Thyroid gland (tissue), 4 donors: ENCODE results near the gene KMT2B. TPM values are rescaled to one million over a fixed set of nuclear protein-coding genes. Genes with fewer than 3 reads are reported as not detected.

Experiments
- DNase-seq, 2 donors: peaks; one replicate each; pipeline ENCODE4 v3.0.0-alpha.2; 2019
- H3K27ac ChIP-seq, 3 donors: fragments of 200-600 bp; sonication (generic); 1 replicate in 2 of 3; 2 replicates in 1 of 3; pipeline ENCODE4 v1.5.1; 2016 to 2019; ENCODE audit warnings: mild to moderate bottlenecking in 1 of 3, moderate library complexity in 1 of 3
- H3K27me3 ChIP-seq: fragments of 200-600 bp; sonication (generic); one replicate; pipeline ENCODE4 v1.5.1; 2019
- H3K36me3 ChIP-seq, 2 donors: fragments of 200-600 bp; sonication (generic); one replicate each; pipeline ENCODE4 v1.5.1; 2016 to 2019
- H3K4me1 ChIP-seq, 2 donors: fragments of 200-600 bp; sonication (generic); one replicate each; pipeline ENCODE4 v1.5.1; 2017 to 2019
- H3K4me3 ChIP-seq, 3 donors: fragments of 200-600 bp; sonication (generic); replicated peaks in 1 of 3; 1 replicate in 2 of 3; 2 replicates in 1 of 3; pipeline ENCODE4 v1.5.1; 2016; ENCODE audit warnings: mild to moderate bottlenecking in 1 of 3
- H3K9me3 ChIP-seq: fragments of 200-600 bp; sonication (generic); one replicate; pipeline ENCODE4 v1.5.1; 2017
- POLR2A ChIP-seq, 2 donors: fragments of 450-650 bp; IDR thresholded peaks; one replicate each; pipeline ENCODE4 v1.6.1; 2017; ENCODE audit warnings: antibody characterized with exemption in 2 of 2, mild to moderate bottlenecking in 2 of 2, moderate library complexity in 1 of 2
- WGBS, 2 donors: methylation state at CpG; one replicate each; pipeline ENCODE4 v1.1.5; 2017; 5-methylcytosine and 5-hydroxymethylcytosine counted together
- intact Hi-C: fragments of 100-400 bp; cut with DNase I; formaldehyde crosslinking; loops from one replicate; pipeline ENCODE4 v1.15.1; 2023
- total RNA-seq, 4 donors: library from RNA; depleted of rRNA; stranded (reverse); fragments of >200 nt; gene quantifications; one replicate each; pipeline ENCODE4 v1.2.3, GENCODE V29; 2016
- TF ChIP-seq, protein P1 (sequence below), 6 experiments: fragments of 200-600 bp in 3 of 6; fragments of 450-650 bp in 3 of 6; sonication (generic) in 3 of 6; IDR thresholded peaks; one replicate each; pipeline ENCODE4 v1.5.1; 2016 to 2019; ENCODE audit warnings: antibody characterized with exemption in 6 of 6, mild to moderate bottlenecking in 2 of 6, inconsistent platforms in 1 of 6, moderate library complexity in 1 of 6

The KMT2B gene
- total RNA-seq, 4 donors from 2014 or later = 12.4 to 29.4 (median 19.7) TPM

DNA sequence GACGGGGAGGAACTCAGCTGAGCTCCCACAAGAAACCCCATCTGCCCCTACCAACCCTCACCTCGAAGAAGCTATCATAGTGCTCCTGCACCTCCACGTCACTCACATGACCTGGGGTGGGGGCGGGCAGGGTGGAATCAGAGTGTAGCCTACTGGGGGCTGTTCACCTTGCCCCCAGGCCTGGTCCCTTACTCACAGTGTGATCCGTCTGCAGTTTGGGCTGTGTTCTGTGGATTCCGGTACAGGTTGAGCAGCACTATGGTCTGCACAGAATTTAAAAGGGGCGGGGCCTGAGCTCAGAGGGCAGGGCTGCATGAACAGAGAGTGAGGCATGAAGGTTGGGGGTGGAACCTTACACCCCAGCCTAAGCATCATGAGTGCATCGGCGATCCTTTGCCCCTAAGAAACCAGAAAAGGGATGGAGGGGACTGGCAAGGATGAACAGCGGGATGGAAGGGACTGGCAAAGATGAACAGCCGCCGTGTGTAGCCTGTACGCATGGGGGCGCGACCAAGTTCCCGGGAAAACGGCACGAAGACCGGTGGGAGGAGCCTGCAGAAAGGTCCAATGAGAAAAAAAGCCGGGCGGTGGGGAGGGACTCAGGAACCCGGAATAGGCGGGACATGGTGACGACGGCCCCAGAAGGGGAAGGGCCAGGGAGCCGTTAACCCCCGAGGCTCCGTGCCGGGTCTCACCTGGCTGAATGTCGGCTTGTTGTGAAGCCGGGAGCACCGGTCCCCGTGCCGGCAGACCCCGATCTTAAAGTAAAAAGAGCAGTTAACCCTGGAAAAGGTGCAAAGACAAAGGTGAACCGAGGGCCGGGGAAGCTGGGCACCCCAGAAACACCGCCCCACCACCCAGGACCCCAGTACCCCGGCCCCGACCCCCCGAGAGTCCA lies 26.9 kb downstream of the KMT2B start:
- TF ChIP-seq, protein P1, sequence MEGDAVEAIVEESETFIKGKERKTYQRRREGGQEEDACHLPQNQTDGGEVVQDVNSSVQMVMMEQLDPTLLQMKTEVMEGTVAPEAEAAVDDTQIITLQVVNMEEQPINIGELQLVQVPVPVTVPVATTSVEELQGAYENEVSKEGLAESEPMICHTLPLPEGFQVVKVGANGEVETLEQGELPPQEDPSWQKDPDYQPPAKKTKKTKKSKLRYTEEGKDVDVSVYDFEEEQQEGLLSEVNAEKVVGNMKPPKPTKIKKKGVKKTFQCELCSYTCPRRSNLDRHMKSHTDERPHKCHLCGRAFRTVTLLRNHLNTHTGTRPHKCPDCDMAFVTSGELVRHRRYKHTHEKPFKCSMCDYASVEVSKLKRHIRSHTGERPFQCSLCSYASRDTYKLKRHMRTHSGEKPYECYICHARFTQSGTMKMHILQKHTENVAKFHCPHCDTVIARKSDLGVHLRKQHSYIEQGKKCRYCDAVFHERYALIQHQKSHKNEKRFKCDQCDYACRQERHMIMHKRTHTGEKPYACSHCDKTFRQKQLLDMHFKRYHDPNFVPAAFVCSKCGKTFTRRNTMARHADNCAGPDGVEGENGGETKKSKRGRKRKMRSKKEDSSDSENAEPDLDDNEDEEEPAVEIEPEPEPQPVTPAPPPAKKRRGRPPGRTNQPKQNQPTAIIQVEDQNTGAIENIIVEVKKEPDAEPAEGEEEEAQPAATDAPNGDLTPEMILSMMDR (IDR thresholded peaks at IDR 0.05) = peak in 3 of 6 experiments; percentile 18 to 36 (median 32)
- TF ChIP-seq POLR2A (IDR thresholded peaks at IDR 0.05) = no peak
- Histone ChIP-seq H3K4me1 (peaks cover 34 to 42% of the 10 kb centered on the region in 2 donors), H3K27me3 (no peaks in the 10 kb centered on the region), H3K27ac (peak overlapping the region; percentile 100), H3K9me3 (no peaks in the 10 kb centered on the region), H3K4me3 (peak overlapping the region; percentile 76 to 92 (median 78)), H3K36me3 (peaks cover 0 to 5% of the 10 kb centered on the region in 2 donors)
- intact Hi-C loops = no loop called here
- 7 to 8% methylated on average over 40 to 41 of the region's 41 CpGs for WGBS, 2 donors
- peak; percentile 96 for DNase-seq

DNA sequence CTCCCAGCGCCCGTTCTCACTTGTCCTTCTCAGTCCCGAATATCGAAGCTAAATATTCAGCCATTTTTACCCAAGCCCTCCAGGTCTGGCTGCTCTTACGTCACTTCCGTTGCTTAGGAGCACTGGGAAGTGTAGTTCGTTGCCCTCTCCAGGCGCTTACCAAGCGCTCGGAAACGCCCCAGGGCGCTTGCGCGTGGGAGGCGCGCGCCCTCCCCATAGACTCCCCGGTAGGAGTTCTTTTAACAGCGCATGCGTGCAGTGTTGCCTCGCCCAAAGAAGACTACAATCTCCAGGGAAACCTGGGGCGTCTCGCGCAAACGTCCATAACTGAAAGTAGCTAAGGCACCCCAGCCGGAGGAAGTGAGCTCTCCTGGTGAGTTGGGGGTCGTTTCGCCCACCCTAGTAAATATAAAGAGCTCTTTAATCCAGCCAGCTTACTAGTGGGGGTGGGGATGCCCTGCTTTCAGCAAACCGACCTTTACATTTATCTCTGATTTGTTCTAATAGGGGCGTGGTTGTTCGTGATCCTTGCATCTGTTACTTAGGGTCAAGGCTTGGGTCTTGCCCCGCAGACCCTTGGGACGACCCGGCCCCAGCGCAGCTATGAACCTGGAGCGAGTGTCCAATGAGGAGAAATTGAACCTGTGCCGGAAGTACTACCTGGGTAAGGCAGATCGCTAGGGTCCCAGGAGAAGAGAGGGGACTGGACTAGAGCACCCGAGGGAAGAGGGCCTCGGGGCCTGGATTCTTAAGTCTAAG lies 27.7 kb downstream of the KMT2B start, which contains the start of the genes PSENEN and U2AF1L4:
Gene PSENEN (plus strand): TSS at position 324 of the 759 bp plus-strand sequence. CDS start 280 bp downstream, at position 604.
Gene U2AF1L4 (minus strand): TSS at position 91 of the 759 bp plus-strand sequence. CDS start 27 bp downstream, at position 64.
- no peaks in the 10 kb centered on the region for H3K9me3 ChIP-seq
- 0 to 1% methylated on average over 27 to 33 of the region's 40 CpGs for WGBS, 2 donors
- intact Hi-C loops = no loop called here
- no peaks in the 10 kb centered on the region for H3K27me3 ChIP-seq
- peak within 1 kb of the TSS; percentile 76 to 92 (median 78) for H3K4me3 ChIP-seq
- H3K36me3 ChIP-seq = peaks cover 0 to 5% of the 10 kb centered on the region in 2 donors
- DNase-seq = peak; percentile 98
- H3K27ac ChIP-seq = peak within 1 kb of the TSS; percentile 100
- peak in 1 of 2 donors; percentile 49 for TF ChIP-seq POLR2A (IDR thresholded peaks at IDR 0.05)
- TF ChIP-seq, protein P1 (IDR thresholded peaks at IDR 0.05) = peak in 1 of 6 experiments; percentile 14
- peaks cover 28 to 42% of the 10 kb centered on the region in 2 donors for H3K4me1 ChIP-seq

DNA sequence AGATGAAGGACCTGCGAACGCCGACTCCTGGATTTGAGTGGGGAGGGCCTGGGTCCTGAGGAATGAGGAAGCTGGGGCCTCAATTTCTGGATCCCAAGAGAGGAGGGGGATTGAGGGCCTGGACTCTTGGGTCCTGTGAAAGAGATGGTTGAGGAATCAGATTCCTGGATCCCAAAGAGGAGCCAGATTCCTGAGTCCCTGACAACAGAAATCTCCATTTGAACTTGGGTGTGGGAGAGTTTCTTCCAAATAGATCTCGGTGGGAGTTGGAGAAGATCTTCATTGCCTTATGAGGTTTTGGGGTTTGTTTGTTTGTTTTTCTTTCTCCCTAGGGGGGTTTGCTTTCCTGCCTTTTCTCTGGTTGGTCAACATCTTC lies 28.3 kb downstream of the KMT2B start:
- peaks cover 0 to 5% of the 10 kb centered on the region in 2 donors for H3K36me3 ChIP-seq
- H3K27me3 ChIP-seq = no peaks in the 10 kb centered on the region
- TF ChIP-seq POLR2A (IDR thresholded peaks at IDR 0.05) = no peak
- TF ChIP-seq, protein P1 (IDR thresholded peaks at IDR 0.05) = no peak
- intact Hi-C loops = no loop called here
- no peaks in the 10 kb centered on the region for H3K9me3 ChIP-seq
- 0 to 16% methylated on average over 4 of the region's 4 CpGs for WGBS, 2 donors
- peak overlapping the region in 1 of 3 donors; percentile 100 for H3K27ac ChIP-seq
- peaks cover 24 to 39% of the 10 kb centered on the region in 2 donors for H3K4me1 ChIP-seq
- no peak for DNase-seq
- H3K4me3 ChIP-seq = peak overlapping the region in 2 of 3 donors; percentile 55 to 78

DNA sequence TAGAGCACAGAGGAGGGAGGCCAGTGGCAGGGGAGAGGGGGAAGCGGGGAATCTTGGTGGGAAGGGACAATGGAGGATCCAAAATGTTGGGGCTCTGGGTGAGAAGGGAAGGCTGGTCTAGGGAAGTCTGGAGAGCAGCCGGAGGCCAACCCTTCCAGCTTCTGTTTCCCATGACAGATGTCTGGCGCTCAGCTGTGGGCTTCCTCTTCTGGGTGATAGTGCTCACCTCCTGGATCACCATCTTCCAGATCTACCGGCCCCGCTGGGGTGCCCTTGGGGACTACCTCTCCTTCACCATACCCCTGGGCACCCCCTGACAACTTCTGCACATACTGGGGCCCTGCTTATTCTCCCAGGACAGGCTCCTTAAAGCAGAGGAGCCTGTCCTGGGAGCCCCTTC lies 28.7 kb downstream of the KMT2B start:
- DNase-seq = no peak
- Histone ChIP-seq H3K27ac (no peak overlapping the region), H3K4me1 (peaks cover 22 to 36% of the 10 kb centered on the region in 2 donors), H3K27me3 (no peaks in the 10 kb centered on the region), H3K4me3 (peak overlapping the region in 1 of 3 donors; percentile 78), H3K9me3 (no peaks in the 10 kb centered on the region), H3K36me3 (peaks cover 0 to 5% of the 10 kb centered on the region in 2 donors)
- TF ChIP-seq, protein P1 (IDR thresholded peaks at IDR 0.05) = no peak
- no peak for TF ChIP-seq POLR2A (IDR thresholded peaks at IDR 0.05)
- intact Hi-C loops = no loop called here
- 92% methylated on average over 5 of the region's 5 CpGs for WGBS, 2 donors
